Osteocyte (in vitro differentiated cells): ENCODE data around the gene SLC34A1. TPM values are rescaled to one million over a fixed set of nuclear protein-coding genes. Genes with fewer than 3 reads are reported as not detected.

Experiments used
- DNase-seq: peaks from one replicate; pipeline ENCODE4 v3.0.0; 2021; ENCODE audit warnings: mixed read lengths; ENCODE audit not compliant: unreplicated experiment; ENCODE audit errors: extremely low spot score
- H3K27ac Mint-ChIP-seq: one replicate; pipeline ENCODE4 v1.8.0; 2021; ENCODE audit warnings: mild to moderate bottlenecking, mixed read lengths; ENCODE audit not compliant: unreplicated experiment
- H3K27me3 Mint-ChIP-seq: one replicate; pipeline ENCODE4 v1.8.0; 2021; ENCODE audit warnings: mixed read lengths; ENCODE audit not compliant: unreplicated experiment
- H3K36me3 Mint-ChIP-seq: one replicate; pipeline ENCODE4 v1.8.0; 2021; ENCODE audit warnings: mixed read lengths; ENCODE audit not compliant: unreplicated experiment
- H3K4me1 Mint-ChIP-seq: one replicate; pipeline ENCODE4 v1.8.0; 2021; ENCODE audit warnings: mixed read lengths; ENCODE audit not compliant: unreplicated experiment
- H3K4me3 Mint-ChIP-seq: one replicate; pipeline ENCODE4 v1.8.0; 2021; ENCODE audit warnings: mild to moderate bottlenecking, moderate library complexity, mixed read lengths; ENCODE audit not compliant: unreplicated experiment
- H3K9me3 Mint-ChIP-seq: one replicate; pipeline ENCODE4 v1.8.0; 2021; ENCODE audit warnings: mixed read lengths; ENCODE audit not compliant: unreplicated experiment
- total RNA-seq: library from RNA; stranded (reverse); gene quantifications from 2 replicates; pipeline ENCODE4 v1.2.1, GENCODE V29; 2021
- TF ChIP-seq, protein P1 (sequence below): fragments of 200-600 bp; sonication (generic); IDR thresholded peaks from 2 replicates; pipeline ENCODE4 v1.5.0; 2021; ENCODE audit warnings: antibody characterized with exemption, mild to moderate bottlenecking, moderate library complexity

Gene SLC34A1
- total RNA-seq, 1 donor from 2014 or later = not detected

DNA sequence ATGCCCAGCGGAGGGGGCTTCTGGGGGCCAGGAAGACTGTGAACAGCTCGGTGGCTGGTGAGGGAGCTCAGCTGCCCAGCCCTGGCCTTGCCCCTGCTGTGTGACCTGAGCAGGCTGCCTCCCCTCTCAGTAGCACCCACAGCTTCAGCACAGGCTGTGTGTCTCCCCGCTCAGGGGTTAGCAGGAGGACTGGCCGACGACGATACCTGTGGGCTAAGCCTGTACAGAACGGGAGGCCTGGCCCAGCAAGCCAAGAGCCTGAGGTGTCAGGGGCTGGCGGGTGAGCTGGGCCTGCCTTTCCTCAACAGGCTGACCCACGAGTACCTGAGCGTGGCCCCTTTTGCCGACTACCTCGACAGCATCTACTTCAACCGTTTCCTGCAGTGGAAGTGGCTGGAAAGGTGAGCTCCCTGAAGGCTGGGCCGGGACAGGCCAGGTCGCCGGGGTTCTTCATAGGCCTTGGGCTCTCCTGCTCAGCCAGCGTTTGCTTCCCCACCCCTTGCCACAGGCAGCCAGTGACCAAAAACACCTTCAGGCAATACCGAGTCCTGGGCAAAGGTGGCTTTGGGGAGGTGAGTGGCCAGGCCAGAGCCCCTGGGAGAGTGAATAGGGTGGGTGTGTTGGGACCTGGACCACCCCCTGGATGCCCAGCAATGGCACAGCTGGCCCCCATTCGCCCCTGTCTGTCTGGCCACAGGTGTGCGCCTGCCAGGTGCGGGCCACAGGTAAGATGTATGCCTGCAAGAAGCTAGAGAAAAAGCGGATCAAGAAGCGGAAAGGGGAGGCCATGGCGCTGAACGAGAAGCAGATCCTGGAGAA is 48.8 kb downstream of the SLC34A1 start:
- H3K4me1 Mint-ChIP-seq = peaks cover 8% of the 10 kb centered on the region
- TF ChIP-seq, protein P1, sequence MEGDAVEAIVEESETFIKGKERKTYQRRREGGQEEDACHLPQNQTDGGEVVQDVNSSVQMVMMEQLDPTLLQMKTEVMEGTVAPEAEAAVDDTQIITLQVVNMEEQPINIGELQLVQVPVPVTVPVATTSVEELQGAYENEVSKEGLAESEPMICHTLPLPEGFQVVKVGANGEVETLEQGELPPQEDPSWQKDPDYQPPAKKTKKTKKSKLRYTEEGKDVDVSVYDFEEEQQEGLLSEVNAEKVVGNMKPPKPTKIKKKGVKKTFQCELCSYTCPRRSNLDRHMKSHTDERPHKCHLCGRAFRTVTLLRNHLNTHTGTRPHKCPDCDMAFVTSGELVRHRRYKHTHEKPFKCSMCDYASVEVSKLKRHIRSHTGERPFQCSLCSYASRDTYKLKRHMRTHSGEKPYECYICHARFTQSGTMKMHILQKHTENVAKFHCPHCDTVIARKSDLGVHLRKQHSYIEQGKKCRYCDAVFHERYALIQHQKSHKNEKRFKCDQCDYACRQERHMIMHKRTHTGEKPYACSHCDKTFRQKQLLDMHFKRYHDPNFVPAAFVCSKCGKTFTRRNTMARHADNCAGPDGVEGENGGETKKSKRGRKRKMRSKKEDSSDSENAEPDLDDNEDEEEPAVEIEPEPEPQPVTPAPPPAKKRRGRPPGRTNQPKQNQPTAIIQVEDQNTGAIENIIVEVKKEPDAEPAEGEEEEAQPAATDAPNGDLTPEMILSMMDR = no peak
- H3K4me3 Mint-ChIP-seq = no peak overlapping the region
- no peaks in the 10 kb centered on the region for H3K9me3 Mint-ChIP-seq
- no peak overlapping the region for H3K27ac Mint-ChIP-seq
- no peak for DNase-seq
- H3K27me3 Mint-ChIP-seq = no peaks in the 10 kb centered on the region
- H3K36me3 Mint-ChIP-seq = peaks cover 21% of the 10 kb centered on the region

DNA sequence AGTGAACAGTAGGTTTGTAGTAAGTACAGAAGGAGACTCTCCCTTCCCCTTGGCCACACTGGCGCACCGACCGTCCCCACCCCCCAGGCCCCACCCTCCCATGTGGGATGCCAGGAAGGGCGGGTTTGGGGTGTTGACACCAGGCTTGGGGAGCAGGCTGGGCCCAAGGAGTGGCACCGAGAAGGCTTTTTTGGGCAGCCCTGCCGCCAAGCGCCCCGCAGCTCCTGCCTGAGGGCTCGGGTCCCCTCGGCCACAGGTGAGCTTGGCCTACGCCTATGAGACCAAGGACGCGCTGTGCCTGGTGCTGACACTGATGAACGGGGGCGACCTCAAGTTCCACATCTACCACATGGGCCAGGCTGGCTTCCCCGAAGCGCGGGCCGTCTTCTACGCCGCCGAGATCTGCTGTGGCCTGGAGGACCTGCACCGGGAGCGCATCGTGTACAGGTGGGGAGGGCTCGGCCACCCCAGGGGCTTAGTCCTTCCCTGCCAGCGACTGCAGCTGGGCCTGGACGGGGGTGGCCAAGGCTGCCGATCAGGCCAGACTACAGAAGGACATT is 49.5 kb downstream of the SLC34A1 start:
- TF ChIP-seq, protein P1 = no peak
- Mint-ChIP-seq H3K36me3 (peaks cover 25% of the 10 kb centered on the region), H3K4me1 (peaks cover 6% of the 10 kb centered on the region), H3K4me3 (no peak overlapping the region), H3K27ac (no peak overlapping the region), H3K9me3 (no peaks in the 10 kb centered on the region), H3K27me3 (no peaks in the 10 kb centered on the region)
- DNase-seq = no peak

DNA sequence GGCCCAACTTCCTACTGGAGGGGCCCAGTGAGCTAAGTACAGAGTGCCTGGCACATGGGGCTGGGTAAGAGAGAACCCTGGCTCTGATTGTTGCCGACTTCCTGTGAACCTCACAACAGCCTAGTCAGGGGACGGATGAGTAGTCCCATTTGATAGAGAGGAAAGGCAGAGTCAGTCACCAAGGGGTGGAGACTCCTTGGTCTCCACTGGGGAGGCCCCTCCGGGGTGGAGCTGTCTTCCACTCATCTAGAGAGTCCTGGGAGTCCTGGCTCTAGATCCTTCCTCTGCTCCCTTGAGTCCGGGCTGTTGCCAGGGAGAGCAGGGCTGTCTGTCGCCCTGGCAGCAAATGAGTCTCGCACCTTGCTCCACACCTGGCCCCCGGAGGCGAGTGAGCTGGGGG is 50.2 kb downstream of the SLC34A1 start:
- H3K27me3 Mint-ChIP-seq = no peaks in the 10 kb centered on the region
- H3K4me1 Mint-ChIP-seq = no peaks in the 10 kb centered on the region
- H3K27ac Mint-ChIP-seq = no peak overlapping the region

DNA sequence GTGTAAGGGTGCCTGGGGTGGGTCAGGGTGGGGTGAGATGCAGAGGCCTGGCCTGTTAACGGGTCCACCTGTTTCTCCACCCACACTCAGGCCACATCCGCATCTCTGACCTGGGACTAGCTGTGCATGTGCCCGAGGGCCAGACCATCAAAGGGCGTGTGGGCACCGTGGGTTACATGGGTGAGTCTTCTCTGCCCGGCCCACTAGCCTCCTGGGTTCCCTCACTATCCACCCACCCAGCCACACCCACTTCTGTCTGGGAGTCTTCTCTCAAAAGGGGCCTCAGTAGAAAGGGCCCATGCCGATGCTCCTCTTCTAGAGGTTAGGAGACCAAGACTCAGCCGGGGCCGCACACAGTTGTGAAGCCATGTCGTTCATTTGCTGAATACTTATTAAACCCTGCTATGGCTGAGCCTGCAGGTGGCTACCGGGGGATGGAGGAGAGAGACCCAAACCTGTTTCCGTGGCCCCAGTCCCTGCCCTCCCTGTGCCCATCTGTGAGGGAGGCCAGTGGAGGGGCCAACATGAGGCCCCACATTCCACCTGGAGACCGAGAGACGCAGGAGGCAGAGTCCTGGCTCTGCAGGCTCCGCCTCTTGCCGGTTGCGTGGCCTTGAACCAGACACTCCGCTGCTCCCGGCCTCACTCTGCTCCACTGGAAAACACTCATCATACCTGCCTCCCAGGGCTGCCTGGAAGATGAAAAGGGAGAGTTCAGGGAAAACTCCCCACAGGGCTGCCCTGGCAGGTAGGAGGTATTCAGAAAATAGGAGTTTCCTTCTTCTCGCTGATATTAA is 50.9 kb downstream of the SLC34A1 start:
- peaks cover 29% of the 10 kb centered on the region for H3K36me3 Mint-ChIP-seq
- DNase-seq = no peak
- no peak overlapping the region for H3K4me3 Mint-ChIP-seq
- no peaks in the 10 kb centered on the region for H3K27me3 Mint-ChIP-seq
- no peak overlapping the region for H3K27ac Mint-ChIP-seq
- TF ChIP-seq, protein P1 = no peak
- H3K9me3 Mint-ChIP-seq = no peaks in the 10 kb centered on the region
- H3K4me1 Mint-ChIP-seq = no peaks in the 10 kb centered on the region

More for the DNA sequence above, 50.2 kb downstream of the SLC34A1 start:
- Mint-ChIP-seq H3K9me3 (no peaks in the 10 kb centered on the region), H3K4me3 (no peak overlapping the region), H3K36me3 (peaks cover 27% of the 10 kb centered on the region)
- TF ChIP-seq, protein P1 = no peak
- no peak for DNase-seq
